HG03457 (cell line): Measurements from ENCODE around the gene ALX1.
"Not testable (repeated sequence)": the region's sequence is repeated elsewhere in the genome, so short reads cannot be mapped to it uniquely, and the experiment has no call there.

Experiments
- ATAC-seq: cut with Tn5 transposase; IDR thresholded peaks from one replicate; pipeline ENCODE4 v1.9.1; 2021; ENCODE audit warnings: moderate number of reproducible peaks; ENCODE audit not compliant: unreplicated experiment

ALX1 gene

DNA sequence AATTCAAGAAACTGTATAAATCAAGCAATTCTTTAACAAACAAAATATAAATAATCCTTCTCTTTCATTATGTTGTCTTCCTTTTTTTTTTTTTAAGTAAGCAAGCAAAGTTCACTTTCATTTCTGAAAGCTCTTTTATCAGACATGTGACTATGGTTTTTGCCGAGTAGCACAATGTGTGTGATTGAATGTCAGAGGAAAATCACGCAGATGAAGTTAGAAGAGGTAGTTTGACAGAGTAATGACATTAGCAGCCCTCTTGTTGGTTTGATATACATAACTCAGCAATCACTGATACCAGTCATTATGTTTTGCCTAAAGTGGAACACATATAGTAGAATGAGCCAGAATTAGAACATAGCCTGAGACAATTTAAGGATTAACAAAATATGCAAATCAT is 19.0 kb downstream of the ALX1 start:
- ATAC-seq = no peak

DNA sequence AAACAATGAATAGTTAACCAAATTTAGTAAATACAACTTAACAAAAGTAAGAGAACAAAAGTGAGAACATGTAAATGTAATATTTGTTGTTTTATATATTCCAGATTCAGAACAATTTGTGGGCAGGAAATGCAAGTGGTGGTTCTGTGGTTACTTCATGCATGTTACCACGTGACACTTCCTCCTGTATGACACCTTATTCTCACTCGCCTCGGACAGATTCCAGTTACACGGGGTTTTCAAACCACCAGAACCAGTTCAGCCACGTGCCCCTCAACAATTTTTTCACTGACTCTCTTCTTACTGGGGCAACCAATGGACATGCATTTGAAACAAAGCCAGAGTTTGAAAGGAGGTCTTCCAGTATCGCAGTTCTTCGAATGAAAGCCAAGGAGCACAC is 21.0 kb downstream of the ALX1 start:
- no peak for ATAC-seq

DNA sequence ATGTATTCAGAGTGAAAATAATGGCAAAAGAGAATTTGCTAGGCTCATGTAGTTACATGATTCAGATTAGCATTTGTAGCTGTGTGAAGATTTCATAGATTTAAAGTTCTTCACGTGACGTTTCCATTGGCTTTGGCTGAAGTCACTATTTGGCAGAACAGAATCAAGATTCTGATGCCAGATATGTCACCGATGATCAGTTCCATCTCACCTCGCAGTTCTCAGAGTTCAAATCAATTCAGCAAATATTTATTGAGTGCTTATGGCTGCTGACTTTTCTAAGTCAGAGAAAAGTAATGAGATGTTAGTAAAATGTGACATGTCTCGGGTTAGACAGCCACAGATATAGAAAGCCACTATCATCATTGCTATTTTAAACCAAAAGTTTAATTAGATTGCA is 28.4 kb downstream of the ALX1 start:
- ATAC-seq = no peak

DNA sequence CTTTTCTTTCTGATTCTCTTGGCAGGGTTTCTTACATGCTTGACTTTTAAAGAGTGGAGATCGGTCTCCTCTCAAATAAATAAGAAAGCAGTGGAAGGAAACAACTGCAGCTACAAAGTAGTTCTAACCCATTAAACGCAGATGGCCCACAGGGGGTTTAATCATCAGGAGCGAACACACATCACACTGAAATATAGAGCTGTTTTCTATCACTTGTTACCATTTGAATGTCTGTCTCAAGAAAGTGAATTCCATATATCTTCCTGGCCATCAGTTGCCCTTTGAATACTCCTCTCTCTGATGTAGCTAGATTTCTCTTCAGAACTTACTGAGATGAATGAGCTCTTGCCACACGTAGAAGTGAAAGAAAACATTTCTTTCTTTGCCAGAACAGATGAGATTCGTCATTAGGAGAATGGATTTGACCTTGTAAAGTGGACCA is 29.1 kb downstream of the ALX1 start:
- no peak for ATAC-seq

DNA sequence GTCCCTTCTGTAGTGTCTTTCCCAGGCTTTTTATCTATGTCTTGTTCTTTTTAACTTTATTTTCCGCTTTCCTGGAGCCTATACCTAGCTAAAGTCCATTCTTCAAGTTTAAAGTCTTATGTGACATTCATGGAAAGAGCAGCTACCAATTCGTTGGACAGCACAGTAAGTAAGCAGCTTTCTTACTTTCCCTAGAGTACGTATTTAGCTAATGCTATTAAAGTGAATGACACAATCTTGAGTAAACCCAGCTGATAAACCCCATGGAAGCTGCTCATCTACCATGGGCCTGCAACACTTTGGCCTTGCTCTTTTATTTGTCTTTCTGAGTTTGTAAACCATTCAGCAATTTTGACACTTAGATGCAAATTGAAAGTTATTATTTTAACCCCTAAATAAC is 30.0 kb downstream of the ALX1 start:
- ATAC-seq = no peak

DNA sequence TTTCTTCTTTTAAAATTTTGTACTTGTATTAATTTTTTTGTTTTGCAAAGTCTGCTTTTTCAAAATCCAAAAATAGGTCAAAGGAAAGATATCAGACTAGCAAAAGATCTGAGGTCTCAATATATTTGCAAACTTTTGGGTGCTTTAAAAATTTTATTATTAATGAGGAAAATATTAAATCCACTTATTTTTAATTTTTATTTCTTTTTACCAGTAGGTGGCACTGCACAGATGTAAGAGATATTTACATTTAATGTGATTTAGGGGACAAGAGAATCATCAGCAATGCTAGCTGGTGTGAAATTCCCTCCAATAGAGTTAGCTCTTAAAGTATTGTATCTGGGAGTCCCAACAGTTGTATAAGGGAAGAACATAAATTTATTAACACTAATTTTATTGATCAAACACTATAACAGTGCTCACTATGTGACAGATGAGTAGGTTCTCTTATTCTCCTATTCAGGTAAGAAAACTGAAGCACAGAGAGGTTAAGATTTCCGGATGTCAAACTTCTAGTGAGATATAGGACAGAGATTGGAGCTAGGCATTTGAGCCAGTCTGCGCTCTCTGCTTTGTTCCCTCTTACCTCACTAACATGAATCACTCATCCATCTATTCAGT is 30.5 kb downstream of the ALX1 start:
- ATAC-seq = no peak

DNA sequence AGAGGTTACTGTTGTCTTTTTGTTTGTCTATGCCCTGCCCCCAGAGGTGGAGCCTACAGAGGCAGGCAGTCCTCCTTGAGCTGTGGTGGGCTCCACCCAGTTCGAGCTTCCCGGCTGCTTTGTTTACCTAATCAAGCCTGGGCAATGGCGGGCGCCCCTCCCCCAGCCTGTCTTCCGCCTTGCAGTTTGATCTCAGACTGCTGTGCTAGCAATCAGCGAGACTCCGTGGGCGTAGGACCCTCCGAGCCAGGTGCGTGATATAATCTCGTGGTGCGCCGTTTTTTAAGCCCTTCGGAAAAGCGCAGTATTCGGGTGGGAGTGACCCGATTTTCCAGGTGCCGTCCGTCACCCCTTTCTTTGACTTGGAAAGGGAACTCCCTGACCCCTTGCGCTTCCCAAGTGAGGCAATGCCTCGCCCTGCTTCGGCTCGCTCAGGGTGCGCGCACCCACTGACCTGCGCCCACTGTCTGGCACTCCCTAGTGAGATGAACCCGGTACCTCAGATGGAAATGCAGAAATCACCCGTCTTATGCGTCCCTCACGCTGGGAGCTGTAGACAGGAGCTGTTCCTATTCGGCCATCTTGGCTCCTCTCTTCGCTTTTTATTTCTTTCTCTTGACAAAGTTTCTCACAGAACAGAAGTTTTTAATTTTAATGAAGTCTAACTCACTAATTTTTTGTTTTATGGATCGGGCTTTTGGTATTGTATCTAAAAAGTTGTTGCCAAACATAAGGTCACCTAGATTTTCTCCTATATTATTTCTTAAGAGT is 38.0 kb downstream of the ALX1 start:
- not testable (repeated sequence) for ATAC-seq

DNA sequence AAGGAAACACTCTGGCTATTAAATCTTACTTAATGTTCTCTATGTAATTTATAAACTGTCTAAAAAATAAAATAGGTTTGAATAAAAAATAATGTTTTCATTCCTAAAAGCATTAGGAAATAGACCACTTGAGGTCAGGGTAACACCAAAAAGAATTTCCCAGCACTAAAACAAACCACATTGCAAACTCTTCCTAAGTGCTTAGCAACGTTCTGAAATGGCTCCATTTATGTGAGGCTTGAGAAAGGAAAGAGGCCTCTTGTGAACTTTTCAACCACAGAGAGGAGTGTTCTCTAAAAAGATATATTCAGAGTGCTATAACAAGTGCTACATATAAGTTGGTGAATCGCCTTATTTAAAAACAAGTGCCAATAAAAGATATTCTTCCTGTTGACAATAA is 42.7 kb downstream of the ALX1 start:
- no peak for ATAC-seq

DNA sequence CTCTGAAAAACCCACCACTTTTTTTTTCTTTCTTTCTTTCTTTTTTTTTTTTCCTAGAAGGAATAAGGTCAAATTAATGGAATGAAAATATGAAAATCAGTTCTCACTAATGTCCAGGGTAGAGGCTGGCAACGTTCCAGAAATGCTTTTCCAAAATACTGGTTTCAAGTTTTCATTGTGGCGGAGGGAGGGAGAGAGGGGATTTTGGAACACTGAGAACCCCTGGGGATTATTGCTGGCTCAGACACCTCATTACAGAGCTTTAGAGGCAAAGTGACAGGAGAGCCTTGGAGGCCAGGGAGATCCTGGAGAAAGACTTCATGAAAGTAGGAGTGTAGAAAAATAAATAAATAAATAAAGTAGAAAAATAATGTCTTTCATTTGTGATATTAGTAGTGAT is 45.4 kb downstream of the ALX1 start:
- no peak for ATAC-seq

DNA sequence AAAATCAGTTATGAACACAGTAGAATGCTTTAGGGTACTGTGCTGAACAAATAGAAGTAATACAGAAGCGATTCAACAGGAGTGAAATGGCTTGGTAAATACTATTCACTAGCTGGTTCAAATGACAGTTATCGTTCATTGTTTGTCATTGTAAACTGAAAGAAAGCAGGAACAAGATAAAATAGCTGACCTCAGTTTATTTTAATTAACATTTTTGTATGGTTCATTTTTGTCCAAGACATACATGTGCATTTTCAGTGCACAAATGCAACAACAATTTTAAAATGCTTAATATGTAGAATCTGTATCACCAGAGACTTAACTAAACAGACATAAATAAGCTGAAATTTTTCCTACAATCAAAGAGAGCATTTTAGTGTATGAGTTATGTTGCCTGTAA is 49.9 kb downstream of the ALX1 start:
- ATAC-seq = no peak

DNA sequence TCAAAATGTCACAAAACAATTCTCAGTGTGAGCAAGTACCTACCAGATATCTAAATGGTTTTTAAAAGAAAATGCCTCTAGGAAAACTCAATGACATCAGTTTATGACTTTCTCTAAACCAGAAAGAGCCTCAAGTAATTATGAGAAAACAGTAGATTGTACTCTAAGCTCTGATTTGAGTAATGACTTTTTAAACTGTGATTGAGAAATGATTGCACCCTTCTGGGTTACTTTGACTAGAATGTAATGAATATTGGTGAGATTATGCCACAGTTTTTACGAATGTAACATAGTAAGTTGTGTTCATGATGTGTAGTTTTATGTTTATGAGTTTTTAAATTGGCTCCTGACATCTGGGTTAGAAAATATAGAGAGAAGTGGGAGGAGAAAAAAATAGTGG is 68.8 kb downstream of the ALX1 start:
- ATAC-seq = no peak

DNA sequence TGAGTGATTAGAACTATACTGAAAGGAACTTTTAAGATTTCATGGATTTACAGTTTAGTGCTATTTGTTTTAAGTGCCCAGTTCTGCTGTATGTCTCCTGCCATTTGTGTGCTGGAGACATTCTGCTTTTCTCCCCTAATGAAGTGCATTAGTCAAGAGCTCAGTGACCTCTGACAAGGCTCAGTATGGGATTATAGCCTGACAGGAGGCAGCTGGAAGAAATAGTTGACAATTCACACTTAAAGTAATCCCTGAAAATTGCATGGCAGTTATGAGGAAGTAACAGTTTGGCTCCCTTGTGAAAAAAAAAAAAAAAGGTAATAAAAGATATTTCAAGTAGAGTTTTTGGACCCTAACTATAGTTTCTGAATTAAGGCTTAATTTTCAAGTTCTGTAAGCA is 70.3 kb downstream of the ALX1 start:
- ATAC-seq = no peak
